OCI-LY7 (cell line): Measurements from ENCODE around the gene KIRREL1. TPM values are rescaled to one million over a fixed set of nuclear protein-coding genes. Genes with fewer than 3 reads are reported as not detected.

ENCODE experiments used
- BruUV-seq: library from RNA; stranded (reverse); fragments of 400-500 nt; replicated peaks from 2 replicates; lab custom pipeline; 2021; lab: Mats Ljungman, UMichigan
- CTCF ChIA-PET: fragments of 300-600 bp; sonication (Branson Sonifier 250); formaldehyde crosslinking; loops from one replicate; lab custom pipeline; 2022; ENCODE audit warnings: antibody characterized with exemption; ENCODE audit not compliant: unreplicated experiment; lab: Charles Lee
- POLR2A ChIA-PET: fragments of 300-600 bp; sonication (Branson Sonifier 250); formaldehyde crosslinking; loops from one replicate; lab custom pipeline; 2022; ENCODE audit warnings: antibody characterized with exemption; lab: Charles Lee
- DNase-seq: peaks from one replicate; pipeline ENCODE4 v3.0.0-alpha.2; 2015; ENCODE audit warnings: low spot score
- H2AFZ ChIP-seq: fragments of 200-600 bp; sonication (generic), shearing (Covaris generic); 2 replicates; pipeline ENCODE4 v1.6.1; 2014; ENCODE audit warnings: mild to moderate bottlenecking, antibody characterized with exemption, low read length, moderate library complexity
- H3K27ac ChIP-seq: fragments of 200-600 bp; sonication (generic); 2 replicates; pipeline ENCODE4 v1.5.1; 2014; ENCODE audit warnings: mixed run types, low read depth, mild to moderate bottlenecking, moderate library complexity, low read length, inconsistent platforms; ENCODE audit not compliant: poor library complexity, severe bottlenecking
- H3K36me3 ChIP-seq: fragments of 200-600 bp; sonication (generic); 2 replicates; pipeline ENCODE4 v1.6.1; 2014; ENCODE audit warnings: mild to moderate bottlenecking, antibody characterized with exemption, low read length, moderate library complexity, mixed read lengths; ENCODE audit not compliant: insufficient read depth
- H3K4me1 ChIP-seq: fragments of 200-600 bp; sonication (generic); 2 replicates; pipeline ENCODE4 v1.5.1; 2014; ENCODE audit warnings: mild to moderate bottlenecking, low read length; ENCODE audit not compliant: insufficient read depth, poor library complexity, severe bottlenecking
- H3K4me2 ChIP-seq: fragments of 200-600 bp; sonication (generic); 2 replicates; pipeline ENCODE4 v1.6.1; 2014; ENCODE audit warnings: mild to moderate bottlenecking, low read length
- H3K4me3 ChIP-seq: fragments of 200-600 bp; sonication (generic); 2 replicates; pipeline ENCODE4 v1.5.1; 2014; ENCODE audit warnings: mild to moderate bottlenecking, low read depth, low read length; ENCODE audit not compliant: poor library complexity, severe bottlenecking
- H3K79me2 ChIP-seq: fragments of 200-600 bp; sonication (generic); 2 replicates; pipeline ENCODE4 v1.6.1; 2016; ENCODE audit warnings: low read depth, mild to moderate bottlenecking, low read length, moderate library complexity, mixed read lengths; ENCODE audit not compliant: insufficient read depth
- H3K9me2 ChIP-seq: fragments of 200-600 bp; sonication (generic); 2 replicates; pipeline ENCODE4 v1.6.1; 2016; ENCODE audit warnings: mild to moderate bottlenecking, low read length, mixed read lengths; ENCODE audit not compliant: insufficient read depth
- H3K9me3 ChIP-seq: fragments of 200-600 bp; sonication (generic); 2 replicates; pipeline ENCODE4 v1.6.1; 2014; ENCODE audit warnings: mild to moderate bottlenecking, mixed run types, low read length, mixed read lengths
- H4K20me1 ChIP-seq: fragments of 200-600 bp; sonication (generic); 2 replicates; pipeline ENCODE4 v1.6.1; 2014; ENCODE audit warnings: mild to moderate bottlenecking, antibody characterized with exemption, low read length, moderate library complexity, mixed read lengths; ENCODE audit not compliant: insufficient read depth
- CTCF ChIP-seq: fragments of 200-600 bp; sonication (generic); conservative IDR thresholded peaks from 2 replicates; pipeline ENCODE4 v1.5.1; 2014; ENCODE audit warnings: mild to moderate bottlenecking, antibody characterized with exemption, low read length, moderate library complexity, mixed read lengths
- EZH2phosphoT487 ChIP-seq: fragments of 200-600 bp; sonication (generic); IDR thresholded peaks from 2 replicates; pipeline ENCODE4 v1.6.1; 2018; ENCODE audit warnings: low read depth, borderline replicate concordance, mild to moderate bottlenecking, mixed run types, antibody characterized with exemption, low read length, moderate library complexity, mixed read lengths
- intact Hi-C: fragments of 100-400 bp; cut with micrococcal nuclease; formaldehyde crosslinking; loops from one replicate; pipeline ENCODE4 v1.10.0; 2022; ENCODE audit not compliant: unreplicated experiment
- total RNA-seq, 2 experiments: library from RNA; depleted of rRNA in 1 of 2; stranded (reverse); fragments of >200 nt in 1 of 2; shearing (Covaris generic) in 1 of 2; gene quantifications; 2 replicates each; pipeline ENCODE4 v1.2.3, GENCODE V29; 2014 to 2022

KIRREL1 gene
- total RNA-seq, 2 experiments from 2014 or later, result not detected

GRCh38 chr1:157952601-157953000, 40.8 kb upstream of the KIRREL1 start:
- H4K20me1 ChIP-seq, result no peaks in the 10 kb centered on the region
- ChIA-PET POLR2A (no interaction called here), CTCF (no interaction called here)
- no TSS peak for BruUV-seq
- DNase-seq, result no peak
- TF ChIP-seq EZH2phosphoT487 (no peak), CTCF (no peak)
- no peaks in the 10 kb centered on the region for H3K79me2 ChIP-seq
- peaks cover 12% of the 10 kb centered on the region for H3K4me1 ChIP-seq
- H3K9me3 ChIP-seq, result no peaks in the 10 kb centered on the region
- H3K36me3 ChIP-seq, result no peaks in the 10 kb centered on the region
- H3K9me2 ChIP-seq, result no peaks in the 10 kb centered on the region
- no peak overlapping the region for H3K4me3 ChIP-seq
- no peak overlapping the region for H3K4me2 ChIP-seq
- intact Hi-C loops, result no loop called here
- no peak overlapping the region for H3K27ac ChIP-seq
- H2AFZ ChIP-seq, result no peak overlapping the region

GRCh38 chr1:157955221-157955620, 38.2 kb upstream of the KIRREL1 start:
- POLR2A ChIA-PET, result no interaction called here
- no peak overlapping the region for H3K4me2 ChIP-seq

More at GRCh38 chr1:157955221-157955620, 38.2 kb upstream of the KIRREL1 start:
- intact Hi-C loops, result no loop called here
- H3K9me3 ChIP-seq, result no peaks in the 10 kb centered on the region
- H3K4me1 ChIP-seq, result no peaks in the 10 kb centered on the region
- CTCF ChIA-PET, result no interaction called here
- TF ChIP-seq EZH2phosphoT487 (no peak), CTCF (no peak)
- no peaks in the 10 kb centered on the region for H3K36me3 ChIP-seq
- H3K4me3 ChIP-seq, result no peak overlapping the region
- H3K9me2 ChIP-seq, result no peaks in the 10 kb centered on the region
- BruUV-seq, result no TSS peak
- no peak overlapping the region for H2AFZ ChIP-seq
- H4K20me1 ChIP-seq, result no peaks in the 10 kb centered on the region
- DNase-seq, result no peak
- H3K79me2 ChIP-seq, result no peaks in the 10 kb centered on the region
- H3K27ac ChIP-seq, result no peak overlapping the region
